HG03175 (cell line): ENCODE data around the gene SMIM7.

Experiments used
- ATAC-seq: cut with Tn5 transposase; IDR thresholded peaks from one replicate; pipeline ENCODE4 v1.9.1; 2021; ENCODE audit warnings: mild to moderate bottlenecking, moderate library complexity; ENCODE audit not compliant: unreplicated experiment

SMIM7 gene

GRCh38 chr19:16623066-16623465 lies 36.9 kb downstream of the SMIM7 start:
- ATAC-seq, result no peak

GRCh38 chr19:16621165-16621800 lies 38.7 kb downstream of the SMIM7 start:
- no peak for ATAC-seq

GRCh38 chr19:16620584-16620983 lies 39.4 kb downstream of the SMIM7 start:
- ATAC-seq, result no peak

GRCh38 chr19:16620018-16620417 lies 39.9 kb downstream of the SMIM7 start:
- no peak for ATAC-seq

GRCh38 chr19:16619457-16619856 lies 40.5 kb downstream of the SMIM7 start:
- no peak for ATAC-seq

GRCh38 chr19:16618248-16618647 lies 41.7 kb downstream of the SMIM7 start:
- no peak for ATAC-seq

GRCh38 chr19:16615808-16616207 lies 44.1 kb downstream of the SMIM7 start:
- no peak for ATAC-seq

- no peak for ATAC-seq
These were observed 45.0 kb downstream of the SMIM7 start for GRCh38 chr19:16614941-16615340.

GRCh38 chr19:16613841-16614240 lies 46.1 kb downstream of the SMIM7 start:
- ATAC-seq, result no peak

- ATAC-seq, result no peak
These were observed 47.3 kb downstream of the SMIM7 start for GRCh38 chr19:16612636-16613035.

- ATAC-seq, result no peak
These were observed 48.8 kb downstream of the SMIM7 start for GRCh38 chr19:16611121-16611520.

GRCh38 chr19:16609511-16610200 lies 50.3 kb downstream of the SMIM7 start:
- no peak for ATAC-seq

GRCh38 chr19:16608290-16608739 lies 51.6 kb downstream of the SMIM7 start:
- ATAC-seq, result no peak

GRCh38 chr19:16607819-16608218 lies 52.1 kb downstream of the SMIM7 start:
- no peak for ATAC-seq

GRCh38 chr19:16605553-16605994 lies 54.4 kb downstream of the SMIM7 start:
- ATAC-seq, result no peak

- no peak for ATAC-seq
These were observed 54.8 kb downstream of the SMIM7 start for GRCh38 chr19:16605115-16605514.

GRCh38 chr19:16604615-16605014 lies 55.3 kb downstream of the SMIM7 start:
- no peak for ATAC-seq

GRCh38 chr19:16603090-16603489 lies 56.9 kb downstream of the SMIM7 start:
- ATAC-seq, result no peak

- no peak for ATAC-seq
These were observed 58.4 kb downstream of the SMIM7 start for GRCh38 chr19:16601378-16602052.

GRCh38 chr19:16600824-16601223 lies 59.1 kb downstream of the SMIM7 start:
- ATAC-seq, result no peak

- no peak for ATAC-seq
These were observed 60.1 kb downstream of the SMIM7 start for GRCh38 chr19:16599655-16600346.
